BJ (cell line): ENCODE results near the gene COBL. TPM values are rescaled to one million over a fixed set of nuclear protein-coding genes. Genes with fewer than 3 reads are reported as not detected.

ENCODE experiments used
- CTCF ChIA-PET: fragments of 350-600 bp; formaldehyde crosslinking; extraction: SDS; loops from one replicate; lab custom pipeline; 2021; ENCODE audit warnings: antibody characterized with exemption, inconsistent platforms; lab: Yijun Ruan, JAX
- POLR2A ChIA-PET: fragments of 300-600 bp; sonication (Branson Sonifier 250); formaldehyde crosslinking; extraction: SDS; loops from one replicate; lab custom pipeline; 2021; ENCODE audit warnings: antibody characterized with exemption; lab: Charles Lee
- DNase-seq: peaks from one replicate; pipeline ENCODE4 v3.0.0-alpha.2; 2011; ENCODE audit warnings: low read depth
- H3K27me3 ChIP-seq: 2 replicates; pipeline ENCODE4 v1.6.0; 2011; ENCODE audit warnings: low read length; ENCODE audit not compliant: control insufficient read depth, insufficient read depth
- H3K36me3 ChIP-seq: 2 replicates; pipeline ENCODE4 v1.5.1; 2011; ENCODE audit warnings: low read length; ENCODE audit not compliant: control insufficient read depth, insufficient read depth
- H3K4me3 ChIP-seq: 2 replicates; pipeline ENCODE4 v1.5.1; 2011; ENCODE audit warnings: low read depth, mild to moderate bottlenecking, control low read depth, low read length
- polyA plus RNA-seq: library from polyadenylated mRNA; depleted of rRNA; stranded (reverse); fragments of >200 nt; gene quantifications from 2 replicates; pipeline ENCODE4 v1.2.3, GENCODE V29; 2011
- TF ChIP-seq, protein P1 (sequence below): IDR thresholded peaks from 2 replicates; pipeline ENCODE4 v1.5.1; 2011; ENCODE audit warnings: low read depth, mild to moderate bottlenecking, control low read depth, inconsistent platforms, low read length, moderate library complexity; ENCODE audit not compliant: insufficient read depth

Gene COBL
- polyA plus RNA-seq, 1 experiment: not detected

DNA sequence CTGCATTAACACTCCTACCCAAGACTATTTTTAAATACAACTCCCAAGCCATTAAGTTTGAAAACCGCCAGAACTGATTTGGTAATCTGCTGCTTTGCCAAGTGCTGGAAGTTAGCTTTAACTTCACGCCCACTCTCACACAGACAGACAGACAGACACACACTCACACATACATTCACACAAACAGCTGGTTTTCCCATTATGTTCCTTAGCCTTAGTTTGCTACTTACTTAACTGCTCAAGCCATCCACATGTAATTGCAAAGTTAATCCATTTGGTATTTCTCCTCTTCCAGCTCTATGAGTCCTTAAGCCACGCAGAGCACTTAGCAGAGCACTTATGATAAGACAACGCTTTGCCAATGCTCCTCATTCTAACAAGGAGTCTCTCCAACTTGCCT is 8.3 kb downstream of the COBL start:
- POLR2A ChIA-PET: no interaction called here
- CTCF ChIA-PET: no interaction called here
- no peaks in the 10 kb centered on the region for H3K36me3 ChIP-seq
- H3K4me3 ChIP-seq: no peak overlapping the region
- TF ChIP-seq, protein P1, sequence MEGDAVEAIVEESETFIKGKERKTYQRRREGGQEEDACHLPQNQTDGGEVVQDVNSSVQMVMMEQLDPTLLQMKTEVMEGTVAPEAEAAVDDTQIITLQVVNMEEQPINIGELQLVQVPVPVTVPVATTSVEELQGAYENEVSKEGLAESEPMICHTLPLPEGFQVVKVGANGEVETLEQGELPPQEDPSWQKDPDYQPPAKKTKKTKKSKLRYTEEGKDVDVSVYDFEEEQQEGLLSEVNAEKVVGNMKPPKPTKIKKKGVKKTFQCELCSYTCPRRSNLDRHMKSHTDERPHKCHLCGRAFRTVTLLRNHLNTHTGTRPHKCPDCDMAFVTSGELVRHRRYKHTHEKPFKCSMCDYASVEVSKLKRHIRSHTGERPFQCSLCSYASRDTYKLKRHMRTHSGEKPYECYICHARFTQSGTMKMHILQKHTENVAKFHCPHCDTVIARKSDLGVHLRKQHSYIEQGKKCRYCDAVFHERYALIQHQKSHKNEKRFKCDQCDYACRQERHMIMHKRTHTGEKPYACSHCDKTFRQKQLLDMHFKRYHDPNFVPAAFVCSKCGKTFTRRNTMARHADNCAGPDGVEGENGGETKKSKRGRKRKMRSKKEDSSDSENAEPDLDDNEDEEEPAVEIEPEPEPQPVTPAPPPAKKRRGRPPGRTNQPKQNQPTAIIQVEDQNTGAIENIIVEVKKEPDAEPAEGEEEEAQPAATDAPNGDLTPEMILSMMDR: no peak
- no peak for DNase-seq
- H3K27me3 ChIP-seq: no peaks in the 10 kb centered on the region; the same call in 1 of the 2 replicates

DNA sequence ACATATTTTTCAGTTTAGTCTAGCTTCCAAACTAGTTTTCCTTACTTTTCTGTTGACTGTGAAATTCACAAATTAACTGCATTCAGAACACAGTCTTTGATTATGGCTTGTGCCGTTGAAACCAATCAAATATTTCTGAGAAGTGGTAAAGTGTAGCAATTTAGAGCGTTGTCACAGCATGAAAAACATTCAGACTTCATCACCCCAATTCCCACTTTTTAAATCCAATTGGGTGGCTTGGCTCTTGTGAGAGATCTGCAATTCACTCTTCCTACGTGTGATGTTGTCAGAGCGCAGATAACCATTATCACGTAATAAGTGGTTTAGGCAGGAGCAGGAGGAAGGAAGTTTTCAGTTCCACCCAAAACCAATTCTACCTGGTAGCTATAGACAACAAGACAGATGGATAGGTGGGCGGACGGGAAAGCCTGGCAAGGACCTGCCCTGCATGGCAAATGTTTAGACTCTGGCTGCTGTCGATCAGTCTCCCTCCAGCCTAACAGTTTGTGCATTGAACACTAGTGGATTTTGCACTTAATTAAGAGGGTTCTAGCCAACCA is 8.9 kb downstream of the COBL start:
- no peaks in the 10 kb centered on the region; the same call in 1 of the 2 replicates for H3K27me3 ChIP-seq
- POLR2A ChIA-PET: no interaction called here
- H3K4me3 ChIP-seq: no peak overlapping the region
- DNase-seq: no peak
- no peaks in the 10 kb centered on the region for H3K36me3 ChIP-seq
- CTCF ChIA-PET: no interaction called here
- TF ChIP-seq, protein P1: no peak

DNA sequence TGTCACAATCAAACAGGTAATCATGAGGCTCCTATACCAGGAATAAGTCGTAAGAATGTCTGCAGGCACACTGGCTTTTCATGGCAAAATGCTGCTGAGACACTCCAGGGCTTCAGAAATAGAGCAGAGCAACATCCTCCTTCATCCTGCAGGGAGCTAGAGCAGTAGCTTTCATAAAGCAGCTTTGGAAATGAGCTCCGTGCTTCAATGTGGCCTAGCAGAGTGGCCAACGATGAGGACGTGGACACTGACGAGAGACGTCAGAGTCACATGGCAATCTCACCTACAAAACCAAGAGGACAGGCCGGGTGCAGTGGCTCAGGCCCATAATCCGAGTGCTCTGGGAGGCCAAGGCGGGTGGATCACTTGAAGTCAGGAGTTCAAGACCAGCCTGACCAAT is 9.8 kb downstream of the COBL start:
- H3K4me3 ChIP-seq: no peak overlapping the region
- no peaks in the 10 kb centered on the region; the same call in 1 of the 2 replicates for H3K27me3 ChIP-seq
- DNase-seq: no peak
- TF ChIP-seq, protein P1: no peak
- ChIA-PET POLR2A (no interaction called here), CTCF (no interaction called here)
- no peaks in the 10 kb centered on the region for H3K36me3 ChIP-seq

DNA sequence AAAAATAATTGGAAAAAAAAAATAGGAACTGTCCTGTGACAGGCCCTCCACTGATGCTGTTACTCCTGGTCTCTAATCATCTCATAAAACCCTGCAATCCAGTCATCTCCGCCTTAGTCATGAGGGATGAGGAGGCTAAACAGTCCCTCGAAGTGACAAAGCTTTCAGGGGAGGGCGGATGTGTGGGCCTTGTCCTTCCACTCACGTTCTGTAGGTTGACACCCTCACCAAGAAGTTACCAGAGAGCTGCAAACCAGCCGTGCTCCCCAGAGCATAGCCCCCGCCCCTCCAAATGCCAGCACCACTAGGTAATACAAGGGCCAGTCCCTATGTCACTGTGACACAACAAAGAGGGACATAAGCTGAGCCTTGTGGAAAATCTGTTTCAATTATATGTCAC is 11.9 kb downstream of the COBL start:
- ChIA-PET CTCF (no interaction called here), POLR2A (no interaction called here)
- Histone ChIP-seq H3K27me3 (no peaks in the 10 kb centered on the region), H3K4me3 (no peak overlapping the region), H3K36me3 (no peaks in the 10 kb centered on the region)
- no peak for DNase-seq
- TF ChIP-seq, protein P1: no peak

DNA sequence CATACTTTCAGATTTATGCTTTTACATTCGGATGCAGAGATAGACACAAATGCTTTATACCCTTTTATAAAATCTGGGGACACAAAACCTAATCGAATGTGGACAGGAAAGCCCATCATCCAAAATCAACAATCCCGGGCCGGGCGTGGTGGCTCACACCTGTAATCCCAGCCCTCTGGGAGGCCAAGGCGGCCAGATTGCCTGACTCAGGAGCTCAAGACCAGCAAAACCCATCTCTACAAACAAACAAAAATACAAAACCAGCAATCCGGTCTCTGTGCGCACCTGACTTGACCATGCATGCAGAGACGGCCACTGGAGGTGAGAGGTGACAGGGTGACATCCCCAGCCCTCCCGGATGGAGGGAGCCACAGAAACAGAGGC is 13.5 kb downstream of the COBL start:
- Histone ChIP-seq H3K27me3 (no peaks in the 10 kb centered on the region), H3K4me3 (no peak overlapping the region), H3K36me3 (no peaks in the 10 kb centered on the region)
- ChIA-PET CTCF (no interaction called here), POLR2A (no interaction called here)
- TF ChIP-seq, protein P1: no peak
- no peak for DNase-seq
